NAMALWA (cell line): ENCODE results near the gene SOX12.
"Not testable (repeated sequence)": the region's sequence is repeated elsewhere in the genome, so short reads cannot be mapped to it uniquely, and the experiment has no call there.

Source experiments
- DNase-seq: peaks from one replicate; pipeline ENCODE4 v3.0.0-alpha.2; 2015; ENCODE audit warnings: low spot score

Gene SOX12

DNA sequence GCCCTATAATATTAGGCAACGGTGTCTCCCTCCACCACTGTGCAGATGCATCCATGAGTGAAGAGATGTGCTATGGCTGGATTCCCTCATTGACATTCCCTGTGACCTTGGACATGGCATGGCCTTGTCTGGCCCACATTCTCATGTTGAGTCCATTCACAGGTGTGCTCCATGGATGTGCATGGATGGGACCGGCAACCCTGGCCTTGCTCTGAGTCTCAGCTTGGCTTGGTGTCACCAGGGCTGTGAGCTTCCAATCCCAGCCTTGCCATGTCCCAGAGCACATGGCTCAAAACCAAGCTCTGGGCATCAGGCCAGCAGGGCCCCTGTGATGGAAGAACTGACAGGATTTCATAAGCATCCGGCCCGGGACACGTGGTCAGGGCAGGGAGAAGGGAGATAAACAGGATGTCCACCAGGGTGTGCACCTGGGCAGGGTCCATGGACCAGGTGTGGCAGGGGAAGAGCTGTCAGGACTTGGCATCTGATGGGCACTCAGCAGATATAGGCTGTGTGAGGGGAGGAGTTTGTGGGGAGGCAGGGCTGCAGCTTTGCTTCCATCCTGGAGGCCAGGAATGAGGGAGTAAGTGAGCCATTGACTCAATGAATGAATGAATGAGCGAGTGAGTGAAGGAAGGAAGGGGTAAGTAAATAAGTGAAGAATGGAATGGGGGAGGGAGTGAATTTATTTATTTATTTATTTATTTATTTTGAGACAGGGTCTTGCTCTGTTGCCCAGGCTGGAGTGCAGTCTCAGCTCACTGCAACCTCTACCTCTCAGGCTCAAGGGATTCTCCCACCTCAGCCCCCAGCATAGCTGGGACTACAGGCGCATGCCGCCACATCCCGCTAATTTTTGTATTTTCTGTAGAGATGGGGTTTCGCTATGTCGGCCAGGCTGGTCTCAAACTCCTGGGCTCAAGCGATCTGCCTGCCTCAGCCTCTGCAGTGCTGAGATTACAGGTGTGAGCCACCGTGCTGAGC lies 37.2 kb downstream of the SOX12 start:
- DNase-seq = peak; percentile 83

DNA sequence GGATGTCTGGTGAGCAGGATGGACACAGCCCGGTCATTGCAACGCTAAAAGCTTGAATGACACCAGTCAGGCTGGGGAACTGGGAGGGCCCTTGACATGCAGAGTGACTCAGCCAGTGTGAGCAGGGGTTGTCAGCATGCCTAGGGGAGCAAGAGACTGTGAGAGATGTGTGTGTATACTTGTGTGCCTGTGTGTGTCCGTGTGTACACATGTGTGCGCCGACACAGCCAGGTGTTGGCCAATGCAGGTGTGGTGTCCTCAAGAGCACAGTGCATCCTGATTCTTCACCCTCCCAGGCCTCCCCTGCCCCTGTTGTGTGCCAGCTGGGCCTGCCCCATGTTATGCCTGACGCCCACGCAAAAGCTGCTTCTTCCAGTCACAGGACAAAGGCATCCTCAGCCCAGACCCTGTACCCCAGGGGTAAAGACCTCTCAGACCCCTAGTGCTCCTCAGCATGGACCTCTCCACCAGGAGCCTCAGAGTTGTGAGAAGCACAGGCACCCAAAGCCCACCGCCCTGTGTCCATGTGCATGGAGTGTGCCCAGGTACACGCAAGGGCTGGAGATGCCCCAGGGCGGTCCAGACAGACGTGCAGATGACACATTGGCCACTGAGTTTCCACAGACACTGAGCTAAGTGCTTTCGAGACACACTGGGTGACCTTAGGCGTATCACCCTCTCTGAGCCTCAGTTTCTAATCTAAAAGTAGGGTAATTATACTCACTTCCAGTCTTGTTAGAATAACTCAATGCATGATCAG lies 38.1 kb downstream of the SOX12 start:
- no peak for DNase-seq

DNA sequence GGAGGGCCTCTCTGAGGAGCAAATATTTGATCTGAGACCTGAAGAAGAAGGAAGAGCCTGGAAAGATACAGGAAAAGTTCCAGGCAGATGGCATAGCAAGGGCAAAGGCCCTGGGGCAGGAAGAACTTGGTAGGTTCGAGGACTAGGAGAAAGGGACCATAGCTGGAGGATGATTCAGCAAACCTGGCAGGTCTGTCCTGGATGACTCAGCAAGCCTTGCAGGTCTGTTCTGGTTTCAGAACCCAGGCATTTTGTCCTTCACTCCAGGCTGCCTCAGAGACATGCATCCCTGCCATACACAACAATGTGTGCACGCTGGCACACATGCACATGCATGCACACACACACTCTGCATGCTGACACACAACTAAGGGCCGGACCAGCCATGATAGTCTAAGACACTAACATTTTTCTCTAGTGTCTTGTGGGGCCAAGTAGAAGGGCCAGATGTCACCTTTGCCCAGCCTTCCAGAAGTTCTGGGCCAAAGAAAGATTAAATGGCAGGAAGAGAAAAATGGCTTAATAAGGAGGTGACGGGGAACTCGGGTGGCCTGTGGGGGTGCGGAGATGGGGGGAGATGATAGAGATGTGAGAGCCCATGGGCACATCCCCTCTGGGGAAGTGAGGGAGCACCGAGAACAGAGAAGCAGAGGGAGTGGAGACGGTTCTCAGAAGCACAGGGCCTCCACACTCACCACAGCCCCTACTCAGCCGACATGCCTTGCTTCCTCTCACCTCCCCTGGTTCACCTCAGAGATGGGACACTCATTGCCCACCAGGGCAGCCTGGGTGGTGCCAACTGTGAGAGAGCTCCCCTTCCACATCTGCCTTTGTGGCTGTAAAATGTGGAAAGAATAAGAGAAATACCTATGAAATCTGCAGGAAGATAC lies 39.8 kb downstream of the SOX12 start:
- no peak for DNase-seq

- DNase-seq = no peak
Measured at GRCh38 chr20:366041-366718, 40.8 kb downstream of the SOX12 start.

GRCh38 chr20:366719-367485 lies 41.5 kb downstream of the SOX12 start:
- no peak for DNase-seq

GRCh38 chr20:367486-367887 lies 42.1 kb downstream of the SOX12 start:
- no peak for DNase-seq

- DNase-seq = no peak
Measured at GRCh38 chr20:368915-369314, 43.6 kb downstream of the SOX12 start.

DNA sequence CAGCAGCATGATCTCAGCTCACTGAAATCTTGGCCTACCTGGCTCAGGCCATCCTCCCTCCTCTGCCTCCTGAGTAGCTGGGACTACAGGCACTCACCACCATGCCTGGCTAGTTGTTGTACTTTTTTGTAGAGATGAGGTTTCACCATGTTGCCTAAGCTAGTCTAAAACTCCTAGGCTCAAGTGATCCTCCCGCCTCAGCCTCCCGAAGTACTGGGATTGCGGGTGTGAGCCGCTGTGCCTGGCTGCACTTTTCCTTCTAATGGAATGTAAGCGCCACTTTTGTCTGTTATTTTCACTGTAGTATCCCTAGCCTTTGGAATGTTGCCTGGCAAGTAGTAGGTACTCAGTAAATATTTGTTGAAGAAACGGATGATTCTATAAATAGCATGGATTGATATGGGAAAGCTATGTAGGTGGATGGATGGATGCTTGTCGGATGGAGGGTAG lies 44.8 kb downstream of the SOX12 start:
- no peak for DNase-seq

DNA sequence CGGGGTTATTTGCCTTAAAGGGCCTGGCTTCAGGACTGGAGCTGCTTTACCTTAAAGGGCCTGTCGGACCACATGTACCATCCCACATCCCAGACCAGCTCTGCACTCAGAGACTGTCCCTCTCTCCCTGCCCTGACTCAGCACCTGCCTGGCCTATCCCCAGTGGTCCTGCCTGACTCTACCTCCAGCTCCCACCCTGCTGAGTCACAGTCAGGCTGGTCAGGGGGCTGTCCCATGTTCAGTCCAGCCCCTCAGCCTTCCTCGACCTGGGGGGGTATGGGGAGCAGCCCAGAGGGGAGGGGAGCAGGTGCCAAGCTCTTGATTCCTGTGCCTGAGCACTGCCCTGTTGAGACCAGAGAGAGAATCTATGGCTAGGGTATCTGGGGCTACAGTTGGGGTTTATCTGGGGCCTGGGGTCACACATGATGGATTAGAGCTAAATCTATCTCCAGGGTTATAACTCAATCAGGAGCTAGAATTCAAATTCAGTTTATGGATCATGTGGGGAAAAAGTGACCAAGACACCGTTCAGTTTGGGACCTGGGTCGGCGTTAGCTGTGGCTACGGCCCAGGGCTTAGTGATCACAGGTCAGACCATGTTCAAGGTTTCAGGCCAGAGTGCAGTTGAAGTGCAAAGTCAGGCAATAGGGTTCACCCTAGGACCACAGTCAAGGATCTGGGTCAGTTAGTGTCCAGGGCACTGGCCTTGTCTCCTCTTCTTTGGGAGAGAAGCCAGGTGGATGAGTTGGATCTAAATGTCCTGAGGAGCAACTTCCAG lies 45.8 kb downstream of the SOX12 start:
- no peak for DNase-seq

DNA sequence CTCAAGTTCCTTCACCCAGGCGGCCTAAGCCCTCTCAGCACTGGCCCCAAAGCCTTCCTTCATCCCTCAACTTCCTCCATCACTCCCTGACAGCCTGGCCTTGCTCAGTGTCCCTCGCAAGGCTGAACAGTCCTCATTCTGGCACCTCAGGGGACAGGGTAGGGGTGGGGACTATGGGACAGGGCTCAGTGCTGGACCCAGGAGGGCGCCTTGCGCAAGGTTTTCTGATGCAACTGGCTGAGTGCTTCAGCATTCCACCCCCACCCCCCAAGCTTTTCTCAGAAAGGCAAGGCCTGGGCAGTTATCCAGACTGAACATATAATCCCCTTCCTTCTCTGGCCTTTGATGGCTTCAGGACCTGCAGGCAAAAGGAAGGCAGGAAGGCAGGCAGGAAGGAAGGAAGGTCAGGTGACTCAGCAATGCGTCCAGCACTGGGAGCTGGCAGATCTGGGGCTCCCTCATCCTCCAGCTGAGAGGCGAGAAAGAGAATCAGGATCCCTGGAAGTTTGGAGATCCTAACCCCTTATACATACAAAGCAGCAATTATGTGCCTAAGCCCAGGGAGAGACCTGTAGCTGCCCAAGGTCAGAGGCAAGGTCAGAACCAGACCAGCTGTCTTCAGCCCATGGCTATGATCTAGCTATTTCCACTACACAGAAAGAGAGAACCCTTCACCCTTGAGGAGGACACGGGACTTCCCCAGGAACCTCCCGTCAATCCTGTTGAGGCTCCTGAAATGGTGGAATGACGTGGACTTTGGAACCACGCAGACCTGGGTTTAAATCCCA lies 46.6 kb downstream of the SOX12 start:
- DNase-seq = no peak

- not testable (repeated sequence) for DNase-seq
Measured at GRCh38 chr20:372543-373082, 47.3 kb downstream of the SOX12 start.

- DNase-seq = no peak
Measured at GRCh38 chr20:373171-373890, 48.0 kb downstream of the SOX12 start.

DNA sequence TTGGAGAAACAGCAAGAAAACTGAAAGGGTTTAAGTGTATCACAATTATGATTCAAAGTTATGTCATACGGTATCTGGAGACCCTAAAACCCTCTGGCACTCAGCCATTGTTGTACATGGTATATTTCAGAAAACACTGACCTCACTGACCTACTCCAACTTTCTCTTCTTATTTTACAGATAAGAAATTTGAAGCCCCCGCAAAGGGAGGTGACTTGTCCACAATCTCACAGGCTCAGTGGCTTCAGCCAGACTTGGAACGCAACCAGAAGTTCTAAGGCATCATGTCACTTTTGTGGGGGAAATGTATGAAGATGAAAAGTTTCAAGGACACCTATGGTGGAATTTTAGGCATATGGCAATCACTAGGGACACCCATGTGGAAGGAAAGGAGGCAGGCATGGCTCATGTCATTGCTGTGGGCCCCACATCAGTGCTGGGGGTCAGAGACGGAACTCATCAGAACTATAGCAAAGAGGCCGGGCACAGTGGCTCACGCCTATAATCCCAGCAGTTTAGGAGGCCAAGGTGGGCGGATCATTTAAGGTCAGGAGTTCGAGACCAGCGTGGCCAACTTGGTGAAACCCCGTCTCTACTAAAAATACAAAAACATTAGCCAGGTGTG lies 50.0 kb downstream of the SOX12 start:
- no peak for DNase-seq

DNA sequence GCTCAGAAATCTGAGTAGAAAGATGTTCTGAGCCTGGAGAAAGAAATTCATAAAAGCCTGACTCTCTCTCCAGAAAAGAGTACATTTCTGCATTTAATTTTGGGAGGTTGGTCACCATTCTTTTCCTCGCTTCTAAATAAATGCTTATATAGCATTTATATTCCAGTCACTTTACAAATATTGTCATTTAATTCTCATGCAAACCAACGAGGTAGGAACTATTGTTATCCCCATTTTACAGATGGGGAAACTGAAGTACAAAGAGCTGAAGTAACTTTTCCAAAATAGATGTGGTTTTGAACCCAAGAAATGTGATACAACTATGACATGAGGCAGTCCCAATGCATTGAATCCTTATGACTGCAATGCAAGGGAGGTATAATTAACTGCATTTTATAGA lies 50.7 kb downstream of the SOX12 start:
- DNase-seq = no peak

- no peak for DNase-seq
Measured at GRCh38 chr20:376750-377149, 51.4 kb downstream of the SOX12 start.

DNA sequence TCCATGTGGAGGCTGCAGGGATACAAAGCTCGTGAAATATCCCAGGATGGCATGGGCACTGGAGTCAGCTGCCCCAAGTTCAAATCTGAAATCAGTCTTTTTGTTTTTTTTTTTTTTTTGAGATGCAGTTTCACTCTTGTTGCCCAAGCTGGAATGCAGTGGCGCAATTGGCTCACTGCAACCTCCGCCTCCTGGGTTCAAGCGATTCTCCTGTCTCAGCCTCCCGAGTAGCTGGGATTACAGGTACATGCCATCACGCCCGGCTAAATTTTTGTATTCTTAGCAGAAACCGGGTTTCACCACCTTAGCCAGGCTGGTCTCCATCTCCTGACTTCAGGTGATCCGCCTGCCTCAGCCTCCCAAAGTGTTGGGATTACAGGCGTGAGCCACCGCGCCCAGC lies 52.2 kb downstream of the SOX12 start:
- not testable (repeated sequence) for DNase-seq

- no peak for DNase-seq
Measured at GRCh38 chr20:378961-379336, 53.6 kb downstream of the SOX12 start.
